K562 (cell line): ENCODE measurements around the gene NENF. TPM values are rescaled to one million over a fixed set of nuclear protein-coding genes. Genes with fewer than 3 reads are reported as not detected.

ENCODE experiments used
- CREB1 ChIP-seq, 2 experiments: sonication (generic) in 1 of 2; formaldehyde crosslinking in 1 of 2; IDR thresholded peaks; 2 replicates each; pipeline versions ENCODE4 v1.6.1 to v1.8.0; 2012 to 2022; ENCODE audit warnings: inconsistent platforms in 1 of 2, mild to moderate bottlenecking in 1 of 2, missing genetic modification reagents in 1 of 2, moderate library complexity in 1 of 2
- CTCFL ChIP-seq: IDR thresholded peaks from 2 replicates; pipeline ENCODE4 v1.6.1; 2011; ENCODE audit warnings: borderline replicate concordance, low read depth, mild to moderate bottlenecking, moderate library complexity, low read length; ENCODE audit not compliant: insufficient read depth, poor library complexity, severe bottlenecking
- EP300 ChIP-seq: IDR thresholded peaks from 2 replicates; pipeline ENCODE4 v1.6.1; 2012; ENCODE audit warnings: low read length, improper control_type of control experiment
- FOXK2 ChIP-seq, 2 experiments: fragments of 450-650 bp; IDR thresholded peaks in 1 of 2; conservative IDR thresholded peaks in 1 of 2; 2 replicates each; pipeline ENCODE4 v1.6.1; 2016; ENCODE audit warnings: low read depth in 2 of 2, mild to moderate bottlenecking in 1 of 2
- MIER1 ChIP-seq: fragments of 450-650 bp; IDR thresholded peaks from 2 replicates; pipeline ENCODE4 v1.6.1; 2016; ENCODE audit warnings: antibody characterized with exemption, mild to moderate bottlenecking, low read depth
- MTA3 ChIP-seq: fragments of 450-650 bp; formaldehyde crosslinking; IDR thresholded peaks from 2 replicates; pipeline ENCODE4 v1.6.1; 2017; ENCODE audit warnings: mild to moderate bottlenecking, borderline replicate concordance
- NFIX ChIP-seq: fragments of 250-450 bp; sonication (Bioruptor Pico); IDR thresholded peaks from 2 replicates; pipeline ENCODE4 v1.4.0; 2020; ENCODE audit warnings: low read depth, mild to moderate bottlenecking, moderate library complexity
- NFXL1 ChIP-seq: fragments of 450-650 bp; formaldehyde crosslinking; IDR thresholded peaks from 2 replicates; pipeline ENCODE4 v1.4.0; 2021; ENCODE audit warnings: mild to moderate bottlenecking
- RCOR1 ChIP-seq, 2 experiments: IDR thresholded peaks; 2 replicates each; pipeline ENCODE4 v1.6.1; 2012; ENCODE audit warnings: low read depth in 2 of 2, low read length in 2 of 2, borderline replicate concordance in 1 of 2, improper control_type of control experiment in 1 of 2
- RFX7 ChIP-seq: fragments of 250-450 bp; sonication (Bioruptor Pico); IDR thresholded peaks from 2 replicates; pipeline ENCODE4 v1.5.1; 2021; ENCODE audit warnings: mild to moderate bottlenecking
- SP2 ChIP-seq: IDR thresholded peaks from 2 replicates; pipeline ENCODE4 v1.6.1; 2011; ENCODE audit warnings: mild to moderate bottlenecking, low read depth, low read length, moderate library complexity; ENCODE audit not compliant: poor library complexity, severe bottlenecking; ENCODE audit errors: extremely low read depth
- SPI1 ChIP-seq: IDR thresholded peaks from 2 replicates; pipeline ENCODE4 v1.6.1; 2011; ENCODE audit warnings: low read depth, low read length, control low read depth, borderline replicate concordance
- polyA plus RNA-seq, 8 experiments: library from polyadenylated mRNA; depleted of rRNA in 4 of 8; stranded (reverse) in 5 of 8; unstranded in 3 of 8; fragments of >200 nt; fragmentation: Nextera tagmentation in 2 of 8; fragmentation: Illumina TruSeq in 1 of 8; extraction: Ambion mirVana in 2 of 8; extraction: Trizol in 1 of 8; gene quantifications; 2 replicates each; pipeline versions ENCODE4 v1.2.1 to v1.2.3, GENCODE V29; 2011 to 2014; ENCODE audit warnings: inconsistent platforms in 1 of 8, missing spikeins in 1 of 8
- total RNA-seq, 7 experiments: library from RNA; depleted of rRNA in 6 of 7; stranded (reverse); fragments of >200 nt in 6 of 7; fragmentation: Illumina TruSeq in 2 of 7; extraction: Trizol in 2 of 7; gene quantifications; 2 replicates each; pipeline versions ENCODE4 v1.2.1 to v1.2.3, GENCODE V29; 2011 to 2021; ENCODE audit warnings: low replicate concordance in 1 of 7
- TF ChIP-seq, protein P1 (sequence below): fragments of 200-600 bp; sonication (generic); IDR thresholded peaks from one replicate; pipeline ENCODE4 v1.6.1; 2012; ENCODE audit warnings: mild to moderate bottlenecking, low read depth, low read length, inconsistent platforms

The NENF gene
- total and polyA plus RNA-seq, 9 of the 15 experiments (the other 6 are each of a cell fraction or from before 2014, with no cell fraction given), result 6.1 to 100 (median 72.8) TPM

DNA sequence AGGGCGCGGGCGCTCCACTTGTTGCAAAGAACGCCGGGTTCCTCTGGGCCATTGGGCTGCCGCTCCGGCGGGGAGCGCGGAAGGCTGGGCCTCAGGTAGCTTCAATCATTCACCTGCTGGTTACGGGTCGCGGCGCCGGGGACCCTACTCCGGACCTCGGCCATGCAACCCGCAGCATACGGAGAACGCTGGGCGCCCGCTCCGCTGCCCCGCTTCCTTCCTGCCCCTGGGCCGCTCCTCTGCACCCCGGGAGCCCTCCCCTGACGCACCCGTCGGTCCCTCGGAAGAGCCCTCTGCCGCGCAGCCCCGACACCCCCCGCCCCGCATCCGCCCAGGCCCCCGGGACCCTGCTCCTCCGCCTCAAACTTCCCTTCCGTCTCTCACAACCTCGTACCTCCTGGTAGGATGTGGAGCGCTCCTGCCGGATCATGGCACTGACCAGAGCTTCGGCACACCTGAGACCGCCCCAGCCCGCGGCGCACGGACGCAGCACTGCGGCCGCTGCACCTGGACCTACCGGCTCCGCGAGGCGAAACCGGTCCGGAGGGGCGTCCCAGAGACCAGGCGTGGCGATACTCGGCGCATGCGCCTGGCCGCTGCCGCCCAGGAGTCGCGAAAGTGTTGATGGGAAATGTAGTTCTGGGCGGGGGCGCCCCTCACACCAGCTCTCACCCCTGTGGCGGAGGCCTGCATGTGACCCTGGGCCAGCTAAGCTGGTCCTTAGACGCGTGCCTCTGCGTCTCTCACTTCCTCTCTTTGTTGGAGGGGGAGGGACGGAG, 18.2 kb upstream of the NENF start, which contains the start of gene PACC1 (continued):
- TF ChIP-seq, protein P1, sequence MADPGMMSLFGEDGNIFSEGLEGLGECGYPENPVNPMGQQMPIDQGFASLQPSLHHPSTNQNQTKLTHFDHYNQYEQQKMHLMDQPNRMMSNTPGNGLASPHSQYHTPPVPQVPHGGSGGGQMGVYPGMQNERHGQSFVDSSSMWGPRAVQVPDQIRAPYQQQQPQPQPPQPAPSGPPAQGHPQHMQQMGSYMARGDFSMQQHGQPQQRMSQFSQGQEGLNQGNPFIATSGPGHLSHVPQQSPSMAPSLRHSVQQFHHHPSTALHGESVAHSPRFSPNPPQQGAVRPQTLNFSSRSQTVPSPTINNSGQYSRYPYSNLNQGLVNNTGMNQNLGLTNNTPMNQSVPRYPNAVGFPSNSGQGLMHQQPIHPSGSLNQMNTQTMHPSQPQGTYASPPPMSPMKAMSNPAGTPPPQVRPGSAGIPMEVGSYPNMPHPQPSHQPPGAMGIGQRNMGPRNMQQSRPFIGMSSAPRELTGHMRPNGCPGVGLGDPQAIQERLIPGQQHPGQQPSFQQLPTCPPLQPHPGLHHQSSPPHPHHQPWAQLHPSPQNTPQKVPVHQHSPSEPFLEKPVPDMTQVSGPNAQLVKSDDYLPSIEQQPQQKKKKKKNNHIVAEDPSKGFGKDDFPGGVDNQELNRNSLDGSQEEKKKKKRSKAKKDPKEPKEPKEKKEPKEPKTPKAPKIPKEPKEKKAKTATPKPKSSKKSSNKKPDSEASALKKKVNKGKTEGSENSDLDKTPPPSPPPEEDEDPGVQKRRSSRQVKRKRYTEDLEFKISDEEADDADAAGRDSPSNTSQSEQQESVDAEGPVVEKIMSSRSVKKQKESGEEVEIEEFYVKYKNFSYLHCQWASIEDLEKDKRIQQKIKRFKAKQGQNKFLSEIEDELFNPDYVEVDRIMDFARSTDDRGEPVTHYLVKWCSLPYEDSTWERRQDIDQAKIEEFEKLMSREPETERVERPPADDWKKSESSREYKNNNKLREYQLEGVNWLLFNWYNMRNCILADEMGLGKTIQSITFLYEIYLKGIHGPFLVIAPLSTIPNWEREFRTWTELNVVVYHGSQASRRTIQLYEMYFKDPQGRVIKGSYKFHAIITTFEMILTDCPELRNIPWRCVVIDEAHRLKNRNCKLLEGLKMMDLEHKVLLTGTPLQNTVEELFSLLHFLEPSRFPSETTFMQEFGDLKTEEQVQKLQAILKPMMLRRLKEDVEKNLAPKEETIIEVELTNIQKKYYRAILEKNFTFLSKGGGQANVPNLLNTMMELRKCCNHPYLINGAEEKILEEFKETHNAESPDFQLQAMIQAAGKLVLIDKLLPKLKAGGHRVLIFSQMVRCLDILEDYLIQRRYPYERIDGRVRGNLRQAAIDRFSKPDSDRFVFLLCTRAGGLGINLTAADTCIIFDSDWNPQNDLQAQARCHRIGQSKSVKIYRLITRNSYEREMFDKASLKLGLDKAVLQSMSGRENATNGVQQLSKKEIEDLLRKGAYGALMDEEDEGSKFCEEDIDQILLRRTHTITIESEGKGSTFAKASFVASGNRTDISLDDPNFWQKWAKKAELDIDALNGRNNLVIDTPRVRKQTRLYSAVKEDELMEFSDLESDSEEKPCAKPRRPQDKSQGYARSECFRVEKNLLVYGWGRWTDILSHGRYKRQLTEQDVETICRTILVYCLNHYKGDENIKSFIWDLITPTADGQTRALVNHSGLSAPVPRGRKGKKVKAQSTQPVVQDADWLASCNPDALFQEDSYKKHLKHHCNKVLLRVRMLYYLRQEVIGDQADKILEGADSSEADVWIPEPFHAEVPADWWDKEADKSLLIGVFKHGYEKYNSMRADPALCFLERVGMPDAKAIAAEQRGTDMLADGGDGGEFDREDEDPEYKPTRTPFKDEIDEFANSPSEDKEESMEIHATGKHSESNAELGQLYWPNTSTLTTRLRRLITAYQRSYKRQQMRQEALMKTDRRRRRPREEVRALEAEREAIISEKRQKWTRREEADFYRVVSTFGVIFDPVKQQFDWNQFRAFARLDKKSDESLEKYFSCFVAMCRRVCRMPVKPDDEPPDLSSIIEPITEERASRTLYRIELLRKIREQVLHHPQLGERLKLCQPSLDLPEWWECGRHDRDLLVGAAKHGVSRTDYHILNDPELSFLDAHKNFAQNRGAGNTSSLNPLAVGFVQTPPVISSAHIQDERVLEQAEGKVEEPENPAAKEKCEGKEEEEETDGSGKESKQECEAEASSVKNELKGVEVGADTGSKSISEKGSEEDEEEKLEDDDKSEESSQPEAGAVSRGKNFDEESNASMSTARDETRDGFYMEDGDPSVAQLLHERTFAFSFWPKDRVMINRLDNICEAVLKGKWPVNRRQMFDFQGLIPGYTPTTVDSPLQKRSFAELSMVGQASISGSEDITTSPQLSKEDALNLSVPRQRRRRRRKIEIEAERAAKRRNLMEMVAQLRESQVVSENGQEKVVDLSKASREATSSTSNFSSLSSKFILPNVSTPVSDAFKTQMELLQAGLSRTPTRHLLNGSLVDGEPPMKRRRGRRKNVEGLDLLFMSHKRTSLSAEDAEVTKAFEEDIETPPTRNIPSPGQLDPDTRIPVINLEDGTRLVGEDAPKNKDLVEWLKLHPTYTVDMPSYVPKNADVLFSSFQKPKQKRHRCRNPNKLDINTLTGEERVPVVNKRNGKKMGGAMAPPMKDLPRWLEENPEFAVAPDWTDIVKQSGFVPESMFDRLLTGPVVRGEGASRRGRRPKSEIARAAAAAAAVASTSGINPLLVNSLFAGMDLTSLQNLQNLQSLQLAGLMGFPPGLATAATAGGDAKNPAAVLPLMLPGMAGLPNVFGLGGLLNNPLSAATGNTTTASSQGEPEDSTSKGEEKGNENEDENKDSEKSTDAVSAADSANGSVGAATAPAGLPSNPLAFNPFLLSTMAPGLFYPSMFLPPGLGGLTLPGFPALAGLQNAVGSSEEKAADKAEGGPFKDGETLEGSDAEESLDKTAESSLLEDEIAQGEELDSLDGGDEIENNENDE, result no peak
- no peak for TF ChIP-seq NFXL1 (CRISPR knock-in tag)
- TF ChIP-seq NFIX (CRISPR knock-in tag), result no peak
- peak in 1 of 2 experiments; percentile 65; a peak in 3 of 4 replicates for TF ChIP-seq RCOR1 (IDR thresholded peaks at IDR 0.05; ENCODE audit: borderline replicate concordance in 1 of 2, low read depth in 2 of 2, low read length in 2 of 2)
- no peak for TF ChIP-seq EP300
- TF ChIP-seq FOXK2 (conservative IDR thresholded peaks at IDR 0.05 in 1 of 2, IDR thresholded peaks at IDR 0.05 in 1 of 2; ENCODE audit: low read depth in 2 of 2), result peak; percentile 67 to 73
- peak; percentile 99 for TF ChIP-seq SPI1
- peak; percentile 89 for TF ChIP-seq CTCFL
- no peak for TF ChIP-seq RFX7 (CRISPR knock-in tag)
- no peak; the same call in none of the 2 replicates for TF ChIP-seq CREB1 (IDR thresholded peaks at IDR 0.05)
- peak; percentile 73; the same call in 1 of the 2 replicates for TF ChIP-seq CREB1 (CRISPR knock-in tag; IDR thresholded peaks at IDR 0.05)
- TF ChIP-seq MIER1, result no peak
- TF ChIP-seq MTA3, result peak; percentile 71; the same call in 1 of the 2 replicates
- no peak for TF ChIP-seq SP2
